Epithelial cell of esophagus (primary cell): Measurements from ENCODE around the gene SLC25A12.

Experiments used
- DNase-seq: peaks from one replicate; pipeline ENCODE4 v3.0.0; 2010; ENCODE audit warnings: low read depth
- H3K4me3 ChIP-seq: 2 replicates; pipeline ENCODE4 v1.5.1; 2011; ENCODE audit warnings: mild to moderate bottlenecking, low read length, control low read depth
- CTCF ChIP-seq: IDR thresholded peaks from 2 replicates; pipeline ENCODE4 v1.5.1; 2011; ENCODE audit warnings: low read depth, mild to moderate bottlenecking, low read length, control low read depth, inconsistent platforms; ENCODE audit not compliant: insufficient read depth; ENCODE audit errors: missing control alignments

The SLC25A12 gene

GRCh38 chr2:171893824-171894611, at the start of gene SLC25A12:
Gene SLC25A12 (minus strand): TSS chr2:171894244. CDS start chr2:171894214, 30 bp downstream.
- no peak for TF ChIP-seq CTCF
- peak; percentile 86 for DNase-seq
- H3K4me3 ChIP-seq, result peak within 1 kb of the TSS; percentile 89

- DNase-seq, result no peak
- no peak overlapping the region for H3K4me3 ChIP-seq
- no peak for TF ChIP-seq CTCF
Measured at GRCh38 chr2:171941316-171941699, 47.3 kb upstream of the SLC25A12 start.

GRCh38 chr2:171939743-171940071, 45.7 kb upstream of the SLC25A12 start:
- TF ChIP-seq CTCF, result no peak
- no peak for DNase-seq
- no peak overlapping the region for H3K4me3 ChIP-seq

GRCh38 chr2:171939058-171939742, 45.2 kb upstream of the SLC25A12 start:
- no peak for TF ChIP-seq CTCF
- no peak overlapping the region for H3K4me3 ChIP-seq
- no peak for DNase-seq

GRCh38 chr2:171930385-171930784, 36.3 kb upstream of the SLC25A12 start:
- no peak for TF ChIP-seq CTCF

GRCh38 chr2:171924170-171924942, 30.3 kb upstream of the SLC25A12 start:
- H3K4me3 ChIP-seq, result no peak overlapping the region
- TF ChIP-seq CTCF, result no peak
- no peak for DNase-seq

More at GRCh38 chr2:171930385-171930784, 36.3 kb upstream of the SLC25A12 start:
- no peak for DNase-seq
- no peak overlapping the region for H3K4me3 ChIP-seq
